ENCODE measurements around the gene HOXA7.
A peak's percentile ranks its signal among the peaks of the same experiment; 100 is the strongest.

The HOXA7 gene

DNA sequence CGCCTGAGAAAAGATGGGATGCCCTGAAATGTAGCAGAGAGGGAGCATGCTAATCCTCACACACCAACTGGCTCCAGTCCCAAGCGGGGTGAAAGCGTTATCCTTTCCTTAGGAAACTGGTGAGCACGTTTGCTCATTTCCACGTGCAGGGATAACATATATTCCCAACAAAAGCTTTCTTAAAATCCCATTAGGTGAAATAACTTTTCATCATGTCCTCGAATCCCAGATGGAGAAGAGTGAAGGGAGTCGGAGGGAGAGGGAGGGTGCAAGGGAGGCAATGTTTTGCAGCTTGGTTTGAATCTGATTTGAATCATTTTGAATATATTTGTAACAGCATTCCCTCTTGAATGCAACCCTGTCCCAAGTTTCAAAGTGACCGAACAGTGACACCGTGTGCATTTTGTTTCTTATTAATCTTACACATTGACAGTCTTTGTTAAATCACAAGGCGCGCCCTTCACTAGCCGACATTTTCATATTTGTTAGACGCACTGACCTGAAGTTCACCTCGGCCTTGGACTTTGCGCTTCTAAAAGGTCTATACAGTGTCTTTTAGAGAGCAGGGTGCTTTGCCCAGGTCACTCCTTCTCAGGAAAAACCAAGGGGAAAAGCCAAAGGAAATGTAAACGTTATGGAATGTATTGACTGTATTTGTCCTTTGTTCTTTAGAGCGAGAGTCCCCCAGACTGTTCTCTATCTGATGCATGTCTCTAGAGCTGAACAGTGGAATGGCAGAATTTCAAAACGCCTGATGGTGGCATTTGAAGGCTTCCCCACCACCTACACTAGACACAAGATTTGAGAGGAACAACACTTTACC, 22.9 kb downstream of the HOXA7 start:
- no peak for DNase-seq (ENCODE audit: low read depth)

DNA sequence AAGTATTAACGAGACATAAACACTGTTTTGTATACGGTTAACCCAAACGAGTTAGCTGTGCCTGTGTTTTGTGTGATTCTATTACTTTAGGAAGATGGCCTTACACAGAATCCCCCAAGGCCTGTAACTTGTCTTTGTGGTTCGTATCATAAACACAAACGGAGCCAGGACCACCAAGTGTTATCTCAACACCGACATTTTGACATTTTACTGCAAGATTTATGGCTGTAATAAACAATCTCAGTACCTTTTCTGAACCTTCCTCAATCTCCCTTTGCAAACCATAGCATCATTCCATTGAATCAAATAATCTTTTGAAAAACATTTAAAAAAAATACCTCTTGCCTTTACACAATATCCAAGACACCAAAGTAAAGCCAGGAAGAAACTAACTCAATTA, 23.5 kb downstream of the HOXA7 start:
- no peak for DNase-seq (ENCODE audit: low read depth)

DNA sequence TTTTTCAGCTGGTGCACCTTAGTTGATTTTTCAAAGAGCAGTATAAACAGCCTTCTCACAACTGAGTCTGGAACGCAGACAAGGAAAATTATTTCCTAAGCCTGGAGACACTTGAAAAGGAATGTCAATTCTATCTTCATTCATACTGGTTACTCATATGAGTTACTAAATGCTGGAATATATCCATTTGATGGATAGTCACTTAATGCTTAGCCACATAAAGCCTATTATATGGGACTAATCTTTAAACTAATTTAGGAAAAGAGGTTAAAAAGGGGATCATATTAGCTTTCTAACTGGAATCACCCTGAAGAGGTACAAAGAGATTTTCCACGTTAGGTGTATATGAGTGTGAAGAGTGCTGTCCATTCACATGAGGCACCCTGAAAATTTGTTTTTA, 24.3 kb downstream of the HOXA7 start:
- DNase-seq (ENCODE audit: low read depth): no peak

DNA sequence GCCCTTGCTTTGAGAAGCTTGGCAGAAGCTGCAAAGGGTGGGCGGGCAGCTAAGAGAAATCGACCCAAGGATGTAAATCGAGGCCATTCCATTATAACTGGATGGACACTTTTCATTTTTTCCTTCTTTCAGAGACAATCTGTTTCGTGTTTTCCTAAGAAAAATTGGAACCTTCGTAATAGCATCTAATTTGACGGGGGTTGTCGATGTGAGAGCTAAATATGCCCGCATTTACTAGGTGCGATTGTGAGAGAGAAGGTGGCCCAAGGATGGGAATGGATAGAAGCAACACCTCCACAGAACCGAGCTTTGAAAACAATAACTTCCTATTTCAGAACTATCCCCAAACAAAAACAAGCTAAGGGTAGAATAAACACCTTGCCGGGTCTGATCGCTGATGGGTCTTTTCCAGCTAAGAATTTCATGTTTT, 25.1 kb downstream of the HOXA7 start:
- no peak for DNase-seq (ENCODE audit: low read depth)

DNA sequence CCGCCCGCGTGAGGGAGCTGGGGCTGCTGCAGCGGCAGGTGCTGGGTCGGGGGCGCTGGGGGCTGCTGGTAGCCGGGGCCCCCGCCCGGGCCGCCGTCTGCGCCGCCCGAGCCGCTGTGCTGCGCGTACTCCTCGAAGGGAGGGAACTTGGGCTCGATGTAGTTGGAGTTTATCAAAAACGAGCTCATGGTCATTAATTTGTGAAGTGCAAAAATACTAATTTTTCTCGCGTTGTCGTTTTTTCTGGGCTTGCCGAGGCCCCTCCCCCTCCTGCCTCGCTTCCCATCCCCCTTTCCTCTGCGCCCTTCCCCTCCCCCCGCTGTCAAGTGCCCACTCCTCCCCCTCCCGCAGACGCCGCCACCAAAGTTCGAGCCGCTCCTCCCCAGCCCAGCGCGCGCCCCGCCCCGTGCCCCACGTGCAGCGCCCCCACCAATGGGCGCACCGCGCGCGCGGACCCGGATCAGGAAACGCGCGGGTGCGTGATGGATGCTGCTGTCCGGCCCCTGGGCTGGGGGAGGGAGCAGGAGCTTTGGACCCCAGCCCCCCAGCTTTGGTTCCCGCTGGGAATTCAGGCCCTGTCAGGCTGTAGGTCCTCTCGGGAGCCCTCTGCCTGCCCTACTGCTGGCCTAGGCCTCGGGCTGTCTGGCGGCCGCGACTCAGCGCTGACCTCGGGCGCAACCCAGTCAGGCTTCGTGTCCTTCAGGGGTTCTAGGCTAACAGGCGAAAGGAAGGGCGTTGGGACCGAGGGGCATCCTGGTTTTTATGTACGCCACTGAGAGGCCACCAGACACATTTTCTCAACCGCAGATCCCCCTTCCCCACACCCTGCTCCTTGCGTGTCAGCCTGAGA, 25.7 kb downstream of the HOXA7 start, which contains the start of gene HOXA4:
Gene HOXA4 (minus strand): TSS at position 218 of the 850 bp plus-strand sequence. CDS start 24 bp downstream, at position 194.
- DNase-seq (ENCODE audit: low read depth): peak; percentile 56

DNA sequence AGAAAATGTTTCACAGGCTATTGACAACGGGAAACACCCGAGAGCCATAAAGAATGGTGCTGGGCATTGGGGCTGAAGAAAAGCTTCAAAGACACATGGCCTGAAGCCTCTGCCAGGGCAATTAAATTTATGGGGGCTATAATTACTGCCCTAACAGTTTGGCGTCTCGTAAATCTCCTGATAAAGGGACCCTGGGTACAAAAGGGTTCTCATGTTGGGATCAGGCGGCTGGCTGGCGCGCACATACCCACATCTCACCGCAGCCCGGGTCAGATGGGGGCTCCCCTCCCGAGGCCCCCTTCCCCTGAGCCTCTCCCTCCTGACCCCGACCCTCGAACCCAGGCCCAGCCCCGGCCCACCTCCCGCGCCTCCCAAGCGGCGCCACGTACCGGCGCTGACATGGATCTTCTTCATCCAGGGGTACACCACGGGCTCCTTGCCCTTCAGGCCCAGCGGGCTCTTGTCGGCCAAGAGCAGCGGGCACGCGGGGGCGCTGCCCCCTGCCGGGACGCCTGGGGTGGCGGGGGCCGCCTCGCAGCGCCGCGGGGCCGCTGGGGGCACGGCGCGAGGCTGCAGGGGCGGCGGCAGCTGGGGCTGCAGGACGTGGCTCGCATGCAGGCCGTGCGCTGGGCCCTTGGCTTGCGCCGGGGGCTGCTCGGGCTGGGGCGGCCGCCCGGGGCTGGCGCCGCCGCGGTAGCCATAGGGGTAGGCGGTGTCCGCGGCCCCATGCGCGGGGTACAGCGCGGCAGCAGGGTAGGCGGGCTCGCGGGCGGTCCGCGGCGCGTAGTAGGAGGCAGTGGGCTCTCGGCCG, 26.5 kb downstream of the HOXA7 start:
- DNase-seq (ENCODE audit: low read depth): no peak

DNA sequence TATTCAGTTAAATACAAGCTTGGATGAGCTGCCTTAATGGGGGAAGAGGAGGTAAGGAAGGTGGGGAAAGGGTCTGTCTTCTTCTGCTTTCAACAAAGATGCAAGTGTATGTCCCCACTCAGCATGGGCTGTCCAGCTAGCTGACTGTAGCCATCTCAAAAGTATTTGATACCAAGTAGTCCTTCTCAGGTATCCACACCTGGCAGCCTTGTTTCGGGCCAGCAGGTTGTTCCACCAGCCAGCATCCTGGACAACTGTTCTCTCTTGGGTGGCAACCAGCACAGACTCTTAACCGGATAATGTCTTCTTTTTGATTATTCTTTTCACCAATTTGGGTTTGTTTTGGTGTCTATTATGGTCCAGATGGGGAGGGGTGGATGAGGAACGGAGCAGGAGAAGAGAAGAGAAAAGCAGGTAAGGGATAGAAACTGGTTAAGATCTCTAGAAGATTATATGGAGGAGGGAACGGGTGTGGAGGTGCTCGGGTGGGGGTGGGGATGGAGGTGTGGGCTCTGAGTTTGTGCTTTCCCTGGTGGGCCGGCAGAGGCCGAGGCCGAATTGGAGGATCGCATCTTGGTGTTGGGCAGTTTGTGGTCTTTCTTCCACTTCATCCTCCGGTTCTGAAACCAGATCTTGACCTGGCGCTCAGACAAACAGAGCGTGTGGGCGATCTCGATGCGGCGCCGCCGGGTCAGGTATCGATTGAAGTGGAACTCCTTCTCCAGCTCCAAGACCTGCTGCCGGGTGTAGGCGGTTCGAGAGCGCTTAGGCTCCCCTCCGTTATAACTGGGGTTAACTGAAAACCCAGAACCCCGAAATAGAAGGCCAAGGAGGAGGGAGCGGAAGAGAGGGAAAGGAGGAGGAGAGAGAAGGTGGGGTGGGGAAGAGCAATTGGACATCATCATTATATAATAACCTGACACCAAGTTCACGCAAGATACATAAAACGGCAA, 27.4 kb downstream of the HOXA7 start:
- no peak for DNase-seq (ENCODE audit: low read depth)

DNA sequence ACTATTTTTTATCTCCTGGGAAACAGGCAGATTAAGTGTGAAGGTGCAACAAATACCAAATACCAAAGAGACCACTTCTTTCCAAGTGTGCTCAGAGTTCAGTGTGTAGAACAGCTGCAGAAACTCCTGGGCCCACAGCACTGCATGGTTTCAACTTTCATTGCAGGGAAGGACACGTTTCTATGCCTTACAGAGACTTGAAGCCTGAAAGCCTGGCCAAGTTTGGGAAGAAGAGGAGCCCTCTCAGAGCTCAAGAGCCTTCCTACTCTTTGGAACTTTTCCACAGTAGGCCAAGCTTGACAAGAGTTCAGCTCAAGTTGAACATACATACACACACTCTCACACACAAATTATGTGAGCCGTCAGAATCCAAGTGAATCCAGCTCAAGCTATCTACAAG, 28.4 kb downstream of the HOXA7 start:
- DNase-seq (ENCODE audit: low read depth): no peak

DNA sequence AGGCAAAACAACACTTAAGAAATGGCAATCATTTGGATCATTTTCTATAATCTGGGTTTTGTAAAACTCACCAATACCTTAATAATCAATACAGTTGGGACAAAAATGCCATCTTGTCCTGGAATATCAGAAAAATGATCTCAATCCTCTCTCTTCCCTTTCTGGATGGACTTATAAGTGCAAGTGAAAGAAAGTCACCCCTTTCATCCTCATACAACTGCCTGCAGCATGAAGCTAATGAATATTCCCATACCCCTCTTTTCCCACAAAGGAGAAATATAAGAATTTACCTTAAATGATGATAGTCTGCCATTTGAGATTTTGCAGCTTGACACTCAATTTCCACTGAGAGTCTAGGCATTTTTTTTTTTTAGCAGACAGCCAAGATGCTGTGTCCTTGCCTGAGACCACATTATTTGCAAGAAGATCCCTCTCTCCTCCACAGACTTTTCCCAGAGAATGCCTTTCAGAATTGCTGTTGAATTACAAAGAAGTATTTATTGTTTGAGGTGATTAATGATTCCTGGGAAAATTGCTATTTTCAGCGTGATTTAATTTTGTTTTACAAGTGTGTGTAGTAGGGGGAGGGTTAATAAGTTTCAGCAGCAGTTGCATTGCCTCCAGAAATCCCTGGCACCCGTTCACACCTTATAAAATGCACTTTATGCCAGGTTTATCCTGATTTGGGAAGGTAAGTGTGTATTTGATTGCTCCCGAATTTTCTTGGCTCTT, 29.7 kb downstream of the HOXA7 start:
- DNase-seq (ENCODE audit: low read depth): no peak

DNA sequence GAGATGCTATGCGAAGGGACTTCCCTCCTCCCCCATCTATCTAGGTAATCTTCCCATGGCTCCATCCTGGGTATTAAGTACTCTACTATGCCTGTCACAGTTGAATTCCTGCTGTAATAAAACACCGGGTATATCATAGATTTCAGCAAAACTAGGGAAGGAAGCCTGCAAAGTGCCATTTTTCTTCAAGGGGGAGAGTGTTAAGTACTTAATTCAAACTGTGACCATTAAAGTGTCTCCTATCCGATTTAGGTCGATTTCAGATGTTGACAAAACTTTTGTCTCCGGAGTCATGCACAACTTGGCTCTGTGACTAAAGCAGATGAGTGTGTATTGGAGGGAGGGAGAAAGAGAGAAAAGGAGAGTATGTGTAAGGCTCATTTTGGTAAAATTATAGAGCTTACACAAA, 30.5 kb downstream of the HOXA7 start:
- no peak for DNase-seq (ENCODE audit: low read depth)

DNA sequence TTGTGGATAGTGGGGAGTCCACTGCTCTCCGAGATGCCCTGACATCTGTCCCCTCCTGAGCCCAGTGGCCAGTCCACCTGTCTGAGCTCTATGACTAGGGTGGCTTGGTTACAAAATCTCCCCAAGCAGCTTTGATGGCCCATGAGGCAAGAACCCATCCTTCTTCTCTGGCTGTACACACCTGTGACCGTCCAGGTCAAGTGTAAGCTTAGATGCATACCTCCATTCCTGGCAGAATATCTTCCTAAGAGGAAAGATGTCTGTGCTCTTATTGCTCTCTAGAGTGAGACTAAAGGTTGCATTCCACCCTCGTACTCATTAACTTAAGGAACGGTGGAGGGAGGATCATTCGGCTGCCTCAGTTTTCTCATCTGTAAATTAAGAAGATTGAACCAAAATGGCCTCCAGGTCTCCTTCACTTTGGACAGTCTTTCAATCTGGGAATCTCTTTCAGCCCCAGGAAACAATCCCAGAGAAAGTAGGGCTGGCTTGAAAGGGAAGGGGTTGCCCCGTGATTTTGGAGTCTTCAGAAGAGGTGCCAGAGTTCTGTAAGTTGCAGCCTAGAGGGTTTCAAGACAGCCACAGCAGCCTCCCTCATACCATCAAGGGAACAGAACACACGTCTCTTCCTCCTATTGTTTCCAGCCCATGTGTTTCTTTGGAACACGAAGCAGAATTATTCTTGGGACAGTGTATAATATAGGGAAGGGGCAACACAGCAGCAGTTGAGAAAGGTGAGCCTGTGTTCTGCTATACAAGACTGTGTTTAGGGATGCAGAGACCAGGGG, 31.4 kb downstream of the HOXA7 start:
- DNase-seq (ENCODE audit: low read depth): no peak

DNA sequence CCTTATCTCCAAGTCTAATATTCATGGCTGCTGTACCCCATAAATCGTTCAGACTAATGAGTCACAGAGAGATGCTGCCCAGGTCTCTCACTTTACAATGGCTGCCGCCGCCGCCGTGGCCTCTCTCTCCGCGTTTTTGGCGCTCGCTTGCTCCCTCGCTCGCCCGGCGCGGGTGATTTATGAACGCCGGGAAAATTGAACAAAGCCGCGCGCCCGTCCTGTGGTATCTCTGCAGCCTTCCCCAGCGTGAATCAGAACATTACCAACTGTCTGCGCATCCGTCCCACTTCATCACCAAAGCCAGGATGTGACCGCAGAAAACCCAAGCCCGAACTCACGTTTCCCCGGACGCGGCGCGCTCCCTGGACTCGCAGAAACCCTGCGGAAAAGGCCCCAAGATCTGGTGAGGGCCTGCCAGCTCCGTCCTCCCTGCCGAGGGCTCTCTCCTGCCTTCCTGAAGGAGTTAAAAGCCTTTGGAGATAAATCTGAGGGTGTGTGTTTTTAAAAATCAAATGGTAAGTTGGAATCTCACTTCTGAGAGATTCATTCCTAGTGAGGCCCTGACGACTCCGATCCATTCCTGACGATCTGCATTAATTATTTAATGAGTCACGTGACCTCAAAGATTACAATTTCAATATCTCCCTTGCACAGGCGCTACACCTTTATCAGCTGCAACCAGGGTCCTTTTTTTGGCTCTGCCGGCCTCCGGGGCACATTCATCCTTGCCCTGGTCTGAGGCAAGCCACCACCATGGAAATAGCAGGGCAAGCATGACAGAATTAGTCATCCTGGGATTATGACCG, 32.2 kb downstream of the HOXA7 start:
- DNase-seq (ENCODE audit: low read depth): no peak

DNA sequence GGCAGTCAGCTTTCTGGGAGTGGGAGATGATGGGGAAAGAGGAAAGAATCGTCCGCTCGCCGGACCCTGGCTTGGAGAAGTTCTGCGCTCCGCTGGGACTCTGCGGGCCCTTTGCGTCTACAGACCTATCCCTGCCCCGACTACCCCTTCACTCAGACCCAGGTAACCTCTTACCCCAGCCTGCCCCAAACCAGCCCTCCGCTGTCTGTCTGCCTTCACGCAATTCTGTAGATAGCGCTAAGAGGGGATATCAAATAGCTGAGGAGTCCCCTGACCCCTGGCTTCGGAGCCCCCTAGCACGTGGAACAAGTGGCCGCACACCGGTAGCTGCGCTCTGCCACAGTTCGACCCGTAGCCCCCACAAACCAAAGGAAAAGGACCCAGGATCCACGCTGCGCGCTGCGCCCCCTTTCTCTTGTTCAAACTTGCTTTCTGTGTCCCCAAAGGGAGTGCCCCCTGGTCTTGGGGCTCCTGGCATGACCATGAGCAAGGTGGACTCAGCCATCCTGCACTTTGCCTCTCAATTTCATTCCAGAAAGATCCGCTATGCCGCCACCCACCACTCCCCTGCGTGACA, 32.9 kb downstream of the HOXA7 start:
- no peak for DNase-seq (ENCODE audit: low read depth)

DNA sequence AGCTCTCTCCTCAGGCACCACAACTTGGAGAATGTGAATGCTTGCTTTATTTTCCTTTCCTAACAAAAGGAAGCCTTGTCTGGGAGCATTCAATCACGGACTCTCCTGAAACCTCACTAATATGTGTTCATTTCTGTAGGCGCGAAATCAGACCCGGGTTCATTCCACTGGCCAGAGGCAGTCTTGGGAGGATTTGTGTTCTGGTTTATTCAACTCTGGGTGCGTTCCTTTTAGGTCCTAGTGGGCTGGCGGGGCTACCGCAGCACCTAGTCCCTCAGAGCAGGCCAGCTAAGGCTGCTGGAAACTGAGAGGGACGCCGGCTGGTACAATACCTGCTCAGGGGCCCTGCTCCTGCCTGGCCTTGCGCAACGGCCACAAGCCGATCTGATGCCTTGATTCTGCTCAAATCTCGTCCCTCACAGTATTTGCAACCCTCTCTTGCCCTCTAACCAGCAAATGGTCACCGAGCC, 33.4 kb downstream of the HOXA7 start:
- no peak for DNase-seq (ENCODE audit: low read depth)

DNA sequence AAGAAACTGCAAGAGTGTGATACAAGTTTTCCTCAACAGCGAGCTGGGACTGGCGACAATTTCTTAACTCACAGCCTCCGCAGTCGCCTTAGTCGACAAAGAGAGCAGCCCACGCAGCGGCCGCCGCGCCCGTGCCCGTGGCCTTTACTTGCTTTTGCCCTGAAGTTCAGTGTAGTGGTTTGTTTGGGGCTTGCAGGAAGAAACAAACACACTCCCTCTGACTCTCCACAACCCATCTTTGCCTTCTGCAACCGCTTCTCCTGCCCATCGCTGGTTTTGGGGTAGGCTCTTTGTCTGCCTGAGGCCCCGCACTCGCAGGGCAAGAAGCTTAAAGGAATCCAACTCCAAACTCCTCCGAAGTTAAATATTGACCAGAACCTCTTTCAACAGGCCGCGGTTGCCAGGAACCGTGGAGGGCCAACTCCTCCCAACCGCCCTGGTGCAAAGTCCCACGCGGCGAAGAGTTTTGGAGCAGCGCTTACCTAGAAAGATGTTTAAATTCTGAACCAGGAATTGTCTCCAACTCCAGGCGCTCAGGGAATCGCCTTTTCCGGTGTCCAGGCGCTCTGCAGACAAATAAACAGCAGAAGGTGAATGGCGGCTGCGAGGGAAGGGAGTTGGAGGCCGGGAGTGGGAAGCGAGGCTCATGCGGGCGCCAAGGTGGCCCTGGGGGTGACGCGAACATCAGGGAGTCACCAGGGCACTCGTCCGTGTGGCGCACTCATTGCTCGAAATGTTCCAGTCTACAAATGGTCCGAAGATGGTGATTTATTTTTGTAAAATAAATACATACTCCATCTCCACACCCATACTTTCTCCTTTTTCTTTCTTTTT, 34.2 kb downstream of the HOXA7 start:
- no peak for DNase-seq (ENCODE audit: low read depth)

DNA sequence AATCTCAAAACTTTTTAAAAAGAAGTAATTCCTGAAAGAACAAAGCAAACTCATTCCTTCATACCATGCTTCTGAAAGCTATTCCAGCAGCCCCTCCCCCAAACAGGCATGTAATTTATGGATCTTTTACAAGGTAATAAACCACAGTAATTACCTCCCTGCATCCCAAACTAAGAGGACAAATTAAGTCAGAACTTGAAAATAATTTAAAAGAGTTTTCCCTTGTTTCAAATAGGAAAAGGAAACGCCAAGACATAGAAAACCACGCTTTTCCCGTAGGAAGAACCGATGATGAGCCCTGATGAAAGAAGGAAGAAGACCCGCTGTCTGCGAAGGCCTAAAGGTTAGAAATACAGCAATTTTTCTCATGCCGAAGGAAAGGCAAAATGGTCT, 34.8 kb downstream of the HOXA7 start:
- DNase-seq (ENCODE audit: low read depth): no peak

DNA sequence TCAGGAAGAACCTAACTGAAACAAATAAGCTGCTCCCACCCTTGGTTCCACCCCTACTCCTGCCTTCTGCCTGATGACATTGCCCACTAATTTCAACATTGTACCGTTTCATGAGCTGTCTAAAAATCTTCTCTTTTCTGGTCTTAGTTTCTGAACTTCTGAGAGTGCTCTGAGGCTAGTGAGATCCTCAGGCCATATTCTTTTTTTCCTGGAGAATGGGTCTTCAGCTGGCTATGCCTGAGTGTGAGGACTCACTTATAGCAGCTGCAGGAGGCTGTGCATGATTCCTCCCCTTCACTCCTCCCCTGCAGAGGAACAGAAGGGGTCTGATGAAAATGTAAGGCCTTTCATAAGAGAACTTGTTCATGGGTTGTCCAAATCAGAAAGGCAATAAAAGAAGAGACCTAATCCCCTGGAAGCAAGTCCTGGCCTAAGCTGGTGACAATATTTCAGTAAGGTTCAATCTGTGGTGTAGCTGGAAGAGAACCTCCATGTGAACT, 37.0 kb downstream of the HOXA7 start:
- DNase-seq (ENCODE audit: low read depth): no peak

All from activated T-cell treated with anti-CD3 and anti-CD28 coated beads for 1 hour (primary cell).